GM12801 (cell line): ENCODE results near the gene C17orf58.

Experiments used
- TF ChIP-seq, protein P1 (sequence below): IDR thresholded peaks from one replicate; pipeline ENCODE4 v1.5.1; 2011; ENCODE audit warnings: control low read depth; ENCODE audit not compliant: insufficient read length; ENCODE audit errors: extremely low read depth

C17orf58 gene

DNA sequence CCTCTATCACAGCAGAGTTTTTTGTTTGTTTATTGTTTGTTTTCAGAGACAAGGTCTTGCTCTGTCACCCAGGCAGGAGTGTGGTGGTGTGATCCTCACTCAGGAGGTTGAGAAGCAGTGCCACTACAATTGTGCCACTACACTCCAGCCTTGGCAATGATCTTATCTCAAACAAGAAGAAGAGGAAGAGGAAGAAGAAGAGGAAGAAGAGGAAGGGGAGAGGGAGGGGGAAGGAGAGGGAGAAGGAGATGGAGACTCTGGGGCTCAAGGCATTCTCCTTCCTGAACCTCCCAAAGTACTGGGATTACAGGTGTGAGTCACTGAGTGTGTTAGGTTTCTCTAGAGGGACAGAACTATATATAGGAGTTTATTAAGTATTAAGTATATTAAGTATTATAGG is 17.1 kb upstream of the C17orf58 start:
- TF ChIP-seq, protein P1, sequence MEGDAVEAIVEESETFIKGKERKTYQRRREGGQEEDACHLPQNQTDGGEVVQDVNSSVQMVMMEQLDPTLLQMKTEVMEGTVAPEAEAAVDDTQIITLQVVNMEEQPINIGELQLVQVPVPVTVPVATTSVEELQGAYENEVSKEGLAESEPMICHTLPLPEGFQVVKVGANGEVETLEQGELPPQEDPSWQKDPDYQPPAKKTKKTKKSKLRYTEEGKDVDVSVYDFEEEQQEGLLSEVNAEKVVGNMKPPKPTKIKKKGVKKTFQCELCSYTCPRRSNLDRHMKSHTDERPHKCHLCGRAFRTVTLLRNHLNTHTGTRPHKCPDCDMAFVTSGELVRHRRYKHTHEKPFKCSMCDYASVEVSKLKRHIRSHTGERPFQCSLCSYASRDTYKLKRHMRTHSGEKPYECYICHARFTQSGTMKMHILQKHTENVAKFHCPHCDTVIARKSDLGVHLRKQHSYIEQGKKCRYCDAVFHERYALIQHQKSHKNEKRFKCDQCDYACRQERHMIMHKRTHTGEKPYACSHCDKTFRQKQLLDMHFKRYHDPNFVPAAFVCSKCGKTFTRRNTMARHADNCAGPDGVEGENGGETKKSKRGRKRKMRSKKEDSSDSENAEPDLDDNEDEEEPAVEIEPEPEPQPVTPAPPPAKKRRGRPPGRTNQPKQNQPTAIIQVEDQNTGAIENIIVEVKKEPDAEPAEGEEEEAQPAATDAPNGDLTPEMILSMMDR: no peak

DNA sequence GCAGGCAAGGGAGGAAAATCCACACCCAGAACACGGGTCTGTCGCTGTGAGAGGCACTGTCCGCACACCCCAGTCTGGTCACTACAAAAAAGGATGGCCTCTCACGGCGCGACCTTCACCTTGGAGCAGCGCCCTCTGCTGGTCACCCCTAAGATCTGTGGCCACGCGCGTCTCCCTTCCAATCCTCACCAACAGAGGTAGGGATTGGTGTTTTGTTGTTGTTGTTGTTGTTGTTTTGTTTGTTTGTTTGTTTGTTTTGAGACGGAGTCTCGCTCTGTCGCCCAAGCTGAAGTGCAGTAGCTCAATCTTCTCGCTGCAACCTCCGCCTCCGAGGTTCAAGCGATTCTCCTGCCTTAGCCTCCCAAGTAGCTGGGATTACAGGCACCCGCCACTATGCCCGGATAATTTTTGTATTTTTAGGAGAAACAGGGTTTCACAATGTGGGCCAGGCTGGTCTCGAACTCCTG is 15.0 kb upstream of the C17orf58 start:
- TF ChIP-seq, protein P1: no peak

GRCh38 chr17:68006797-68007196 is 10.5 kb upstream of the C17orf58 start:
- TF ChIP-seq, protein P1: no peak

DNA sequence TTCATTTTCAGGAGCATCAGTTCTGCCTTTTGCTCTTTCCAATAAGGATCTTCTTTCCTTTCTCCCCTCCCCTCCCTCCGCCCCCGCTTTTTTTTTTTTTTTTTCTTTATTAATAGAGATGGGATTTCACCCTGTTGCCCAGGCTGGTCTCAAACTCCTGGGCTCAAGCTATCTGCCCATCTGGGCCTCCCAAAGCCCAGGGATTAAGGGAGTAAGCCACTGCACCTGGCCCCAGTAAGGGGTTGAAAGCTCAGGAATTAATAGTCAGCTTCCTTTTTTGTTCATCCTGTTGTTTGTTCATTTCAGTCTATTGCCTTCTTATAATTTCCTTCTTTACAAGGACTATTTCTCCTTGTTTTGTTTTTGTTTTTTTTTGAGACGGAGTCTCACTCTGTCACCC is 7.9 kb upstream of the C17orf58 start:
- TF ChIP-seq, protein P1: no peak

DNA sequence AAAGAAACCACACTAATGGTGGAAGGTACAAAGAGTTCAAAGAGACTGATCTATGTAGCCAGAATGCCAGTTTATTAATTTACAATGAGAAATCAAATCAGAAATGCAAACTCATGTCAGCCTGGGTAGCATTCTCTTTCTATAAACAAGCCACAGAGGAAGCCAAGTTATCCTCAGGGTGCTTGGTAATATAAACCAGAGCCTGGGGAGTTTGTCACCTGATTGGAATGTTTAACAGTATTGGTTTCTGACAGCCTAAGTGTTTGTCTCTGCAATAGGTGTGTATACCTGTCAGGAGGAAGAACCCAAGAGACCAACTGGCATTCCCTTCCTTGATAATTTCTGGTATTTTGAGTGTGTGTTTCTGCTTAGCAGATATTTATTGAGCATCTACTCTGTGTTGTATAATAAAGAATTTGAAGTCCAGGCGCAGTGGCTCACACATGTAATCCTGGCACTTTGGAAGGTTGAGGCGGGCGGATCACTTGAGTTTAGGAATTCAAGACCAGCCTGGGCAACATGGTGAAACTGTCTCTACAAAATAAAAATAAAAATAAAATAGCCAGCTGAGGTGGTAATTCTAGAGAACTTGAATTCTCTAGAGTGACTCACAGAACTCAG is 3.1 kb upstream of the C17orf58 start:
- TF ChIP-seq, protein P1: no peak

DNA sequence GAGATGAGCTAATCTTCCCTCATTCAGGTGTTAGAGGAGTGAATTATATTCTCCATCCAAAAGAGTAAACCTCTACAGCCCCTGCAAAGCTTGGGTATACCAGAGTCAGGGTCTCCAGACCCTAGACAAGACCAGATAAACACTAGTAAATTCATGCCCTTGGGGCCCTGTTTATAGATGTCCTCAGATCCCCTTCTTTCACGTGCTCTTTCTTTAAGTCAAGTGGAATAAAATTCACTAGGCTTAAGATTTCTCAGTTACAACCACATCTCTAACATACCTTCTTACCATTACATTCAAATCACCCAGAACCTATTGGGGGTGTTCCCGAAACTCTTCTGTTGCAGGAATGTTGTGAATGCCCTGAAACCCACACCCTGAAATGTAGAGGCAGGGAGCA is 2.2 kb upstream of the C17orf58 start:
- TF ChIP-seq, protein P1: no peak

GRCh38 chr17:67995570-67996263 is 552 bp downstream of the C17orf58 start:
- TF ChIP-seq, protein P1: no peak
